Measurements from ENCODE around the gene TM9SF1. TPM values are rescaled to one million over a fixed set of nuclear protein-coding genes. Genes with fewer than 3 reads are reported as not detected.
A peak's percentile ranks its signal among the peaks of the same experiment; 100 is the strongest.
"Not testable (repeated sequence)": the region's sequence is repeated elsewhere in the genome, so short reads cannot be mapped to it uniquely, and the experiment has no call there.

Gene TM9SF1
- total RNA-seq, 2 experiments from 2014 or later = 20.7 to 22.5 TPM

DNA sequence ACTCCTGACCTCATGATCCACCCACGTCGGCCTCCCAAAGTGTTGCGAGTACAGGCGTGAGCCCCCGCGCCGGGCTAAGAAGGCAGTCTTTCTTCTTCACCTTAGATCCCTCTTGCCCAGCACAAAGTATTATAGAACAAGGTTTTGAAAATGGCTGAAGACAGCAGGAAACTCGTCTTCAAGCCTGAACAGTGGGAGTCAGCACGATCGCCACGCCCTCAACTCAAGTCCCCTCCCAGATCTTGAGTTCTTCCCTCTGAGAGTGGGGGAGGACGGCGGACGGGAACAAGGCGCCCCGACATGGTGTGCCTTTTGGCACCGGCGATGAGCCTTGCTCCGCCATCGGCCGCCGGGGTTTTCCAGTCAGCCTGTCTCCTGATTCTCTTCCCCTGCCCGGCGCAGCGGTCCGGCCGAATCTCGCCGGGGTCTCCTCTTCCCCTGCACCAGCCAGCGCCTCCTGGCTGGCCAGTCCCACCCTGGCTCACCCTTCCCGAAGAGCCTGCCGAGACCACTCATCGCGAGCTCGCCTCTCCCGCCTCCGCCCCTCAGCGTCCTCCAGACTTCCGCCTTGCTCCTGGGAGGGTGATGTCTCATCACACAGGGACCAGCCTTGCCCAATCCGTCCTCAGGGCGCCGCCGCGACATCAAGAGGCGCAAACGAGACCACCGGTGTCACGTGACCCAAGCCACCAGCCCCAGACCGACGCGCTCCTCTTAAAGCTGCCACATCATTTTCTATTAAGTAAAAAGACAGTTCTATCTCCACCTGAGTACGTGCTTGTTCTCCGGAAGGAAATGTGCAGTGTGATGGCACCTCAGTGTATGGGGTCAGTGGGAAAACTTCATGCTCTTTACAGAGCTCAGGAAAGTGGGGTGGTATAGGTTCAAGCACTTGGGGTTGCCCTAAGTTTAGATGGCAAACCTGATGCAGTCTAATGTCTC is 18.0 kb upstream of the TM9SF1 start, which contains the start of gene CHMP4A:
Gene CHMP4A, minus strand, starts transcription at position 565 of the 942 bp plus-strand sequence. Its CDS starts 49 bp downstream, at position 516.
- Mint-ChIP-seq H3K4me1 (peaks cover 38% of the 10 kb centered on the region), H3K36me3 (peaks cover 43% of the 10 kb centered on the region), H3K9me3 (no peaks in the 10 kb centered on the region), H3K4me3 (peak within 1 kb of the TSS; percentile 88), H3K27ac (peak within 1 kb of the TSS; percentile 96), H3K27me3 (peaks cover 3% of the 10 kb centered on the region)
- peak; percentile 98 for DNase-seq

DNA sequence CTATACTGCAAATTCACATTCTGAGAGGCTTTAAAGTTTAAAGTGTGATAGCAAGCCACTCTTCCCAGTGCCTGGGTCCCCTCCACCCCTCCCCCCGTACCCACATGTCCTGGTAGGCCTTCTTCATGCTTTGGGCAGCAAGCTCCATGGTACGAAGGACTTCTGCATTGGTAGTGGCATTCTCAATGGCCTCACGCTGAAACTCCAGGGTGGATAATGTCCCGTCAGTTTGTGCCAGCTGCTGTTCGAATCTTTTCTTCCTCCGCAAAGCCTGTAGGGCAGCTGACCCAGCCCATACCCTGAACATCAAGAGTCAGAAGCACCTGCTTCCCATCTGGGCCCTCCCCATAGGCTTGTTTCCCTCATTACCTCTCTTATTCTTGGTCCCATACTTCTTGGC is 16.1 kb upstream of the TM9SF1 start:
- H3K27ac Mint-ChIP-seq = no peak overlapping the region
- H3K9me3 Mint-ChIP-seq = no peaks in the 10 kb centered on the region
- no peak overlapping the region for H3K4me3 Mint-ChIP-seq
- H3K27me3 Mint-ChIP-seq = peaks cover 3% of the 10 kb centered on the region
- no peak for DNase-seq
- H3K4me1 Mint-ChIP-seq = peaks cover 45% of the 10 kb centered on the region
- peaks cover 54% of the 10 kb centered on the region for H3K36me3 Mint-ChIP-seq

DNA sequence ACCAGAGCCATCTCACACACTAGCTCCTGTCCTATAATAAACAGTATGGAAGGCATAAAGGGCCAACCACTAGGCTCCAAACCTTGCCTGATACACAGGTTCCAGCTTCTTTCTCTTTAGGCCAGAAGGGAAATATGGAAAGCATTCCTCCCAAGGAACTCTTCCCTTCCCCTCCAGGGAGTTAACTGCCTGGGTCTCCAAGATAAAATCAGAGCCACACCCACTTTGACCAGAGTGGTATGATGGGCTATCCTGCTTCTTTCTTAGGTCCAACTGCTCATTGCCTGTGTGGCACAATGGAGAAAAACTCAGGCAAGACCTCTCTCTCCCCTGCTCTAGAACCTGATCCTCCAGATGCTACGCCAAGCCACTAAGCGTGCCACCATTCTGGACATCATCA is 12.4 kb upstream of the TM9SF1 start:
- Mint-ChIP-seq H3K4me1 (peaks cover 26% of the 10 kb centered on the region), H3K9me3 (peaks cover 5% of the 10 kb centered on the region), H3K27ac (peak overlapping the region; percentile 7), H3K4me3 (no peak overlapping the region), H3K36me3 (peaks cover 70% of the 10 kb centered on the region), H3K27me3 (no peaks in the 10 kb centered on the region)
- no peak for DNase-seq

- Mint-ChIP-seq H3K9me3 (peaks cover 8% of the 10 kb centered on the region), H3K27ac (peak overlapping the region; percentile 18), H3K4me3 (no peak overlapping the region), H3K27me3 (no peaks in the 10 kb centered on the region), H3K4me1 (peaks cover 24% of the 10 kb centered on the region), H3K36me3 (peaks cover 71% of the 10 kb centered on the region)
- no peak for DNase-seq
Observed at GRCh38 chr14:24207104-24207551, 11.9 kb upstream of the TM9SF1 start.

DNA sequence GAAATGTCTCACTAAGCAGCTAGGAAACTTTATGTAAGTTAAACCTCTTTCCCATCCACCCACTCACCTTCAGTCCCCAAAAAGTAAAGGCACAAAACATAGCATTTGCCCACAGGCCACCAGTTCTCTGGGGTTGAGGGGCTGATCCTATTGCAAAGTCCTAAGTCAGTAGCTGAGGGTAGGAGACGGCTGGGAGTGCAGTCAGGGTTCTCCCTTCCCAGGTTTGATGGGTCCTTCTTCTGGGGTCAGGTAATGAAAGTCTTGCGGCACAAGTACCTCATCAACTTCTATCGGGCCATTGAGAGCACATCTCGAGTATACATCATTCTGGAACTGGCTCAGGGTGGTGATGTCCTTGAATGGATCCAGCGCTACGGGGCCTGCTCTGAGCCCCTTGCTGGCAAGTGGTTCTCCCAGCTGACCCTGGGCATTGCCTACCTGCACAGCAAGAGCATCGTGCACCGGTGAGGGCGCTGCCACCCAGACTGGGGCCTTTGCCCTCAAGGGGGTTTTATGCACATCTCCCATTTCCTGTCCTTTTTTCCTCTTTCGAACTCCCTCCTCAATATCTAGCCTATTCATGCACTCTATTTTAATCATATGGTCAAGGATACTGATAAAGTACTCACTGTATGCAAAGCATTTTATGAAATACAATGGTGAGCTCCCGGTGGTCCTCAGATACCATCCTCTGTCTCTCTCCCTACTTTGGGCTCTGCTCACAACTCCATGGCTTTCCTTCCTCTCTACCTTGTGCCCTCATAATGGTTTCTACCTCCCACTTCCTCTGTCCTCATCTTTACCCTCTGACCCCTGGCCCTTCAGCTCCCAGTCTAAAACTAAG is 11.2 kb upstream of the TM9SF1 start:
- peaks cover 12% of the 10 kb centered on the region for H3K9me3 Mint-ChIP-seq
- H3K27ac Mint-ChIP-seq = peak overlapping the region; percentile 18
- H3K4me3 Mint-ChIP-seq = no peak overlapping the region
- peaks cover 71% of the 10 kb centered on the region for H3K36me3 Mint-ChIP-seq
- no peak for DNase-seq
- H3K27me3 Mint-ChIP-seq = no peaks in the 10 kb centered on the region
- peaks cover 21% of the 10 kb centered on the region for H3K4me1 Mint-ChIP-seq

DNA sequence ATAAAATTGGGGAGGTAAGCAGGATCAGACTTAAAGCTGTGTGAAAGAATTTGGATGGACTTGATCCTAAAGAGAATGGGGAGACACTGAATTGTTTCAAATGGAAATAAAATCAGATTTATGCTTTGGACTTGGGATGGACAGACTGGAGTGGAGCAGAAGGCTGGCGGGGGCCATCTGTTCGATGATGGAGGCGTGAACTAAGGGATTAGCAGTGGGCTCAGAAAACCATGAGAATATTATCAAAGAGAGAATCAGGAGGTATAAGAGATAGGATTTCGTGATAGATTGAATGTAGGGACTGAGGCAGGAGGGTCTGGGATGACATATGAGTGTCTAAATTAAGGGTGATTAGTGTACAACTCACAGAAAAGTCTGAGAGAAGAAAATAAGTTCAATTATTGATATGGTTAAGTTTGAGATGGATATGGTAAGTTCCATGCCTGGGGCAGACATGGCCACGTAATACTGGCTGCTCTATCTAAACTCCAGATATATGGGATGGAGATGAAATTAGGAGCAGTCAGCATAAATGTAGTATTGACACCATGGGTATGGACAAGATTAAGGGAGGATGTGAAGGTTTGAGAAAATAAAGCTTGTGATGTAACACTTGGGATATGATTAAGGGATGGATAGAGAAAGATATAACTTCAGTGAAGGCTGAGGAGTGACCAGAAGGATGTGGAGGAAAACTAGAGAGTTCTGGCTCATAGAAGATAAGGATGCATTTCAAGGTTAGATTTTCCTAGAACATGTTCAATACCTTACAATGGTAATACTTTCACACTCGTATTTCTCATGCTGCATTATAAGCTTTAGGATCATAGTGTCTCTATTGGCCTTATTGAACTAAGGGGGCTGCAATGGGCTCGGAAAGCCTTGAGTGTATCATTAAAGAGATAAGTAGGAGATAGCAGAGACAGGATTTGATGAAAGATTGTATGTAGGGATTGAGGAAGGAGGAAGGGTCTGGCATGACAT is 9.2 kb upstream of the TM9SF1 start:
- H3K4me1 Mint-ChIP-seq = peaks cover 17% of the 10 kb centered on the region
- H3K36me3 Mint-ChIP-seq = peaks cover 78% of the 10 kb centered on the region
- no peak overlapping the region for H3K4me3 Mint-ChIP-seq
- H3K27ac Mint-ChIP-seq = no peak overlapping the region
- DNase-seq = no peak
- peaks cover 14% of the 10 kb centered on the region for H3K9me3 Mint-ChIP-seq
- H3K27me3 Mint-ChIP-seq = no peaks in the 10 kb centered on the region

- H3K4me3 Mint-ChIP-seq, DNase-seq, H3K27ac Mint-ChIP-seq, H3K27me3 Mint-ChIP-seq: not testable (repeated sequence)
- Mint-ChIP-seq H3K4me1 (peaks cover 26% of the 10 kb centered on the region), H3K36me3 (peaks cover 86% of the 10 kb centered on the region), H3K9me3 (peaks cover 15% of the 10 kb centered on the region)
Observed at GRCh38 chr14:24203249-24203886, 8.1 kb upstream of the TM9SF1 start.

DNA sequence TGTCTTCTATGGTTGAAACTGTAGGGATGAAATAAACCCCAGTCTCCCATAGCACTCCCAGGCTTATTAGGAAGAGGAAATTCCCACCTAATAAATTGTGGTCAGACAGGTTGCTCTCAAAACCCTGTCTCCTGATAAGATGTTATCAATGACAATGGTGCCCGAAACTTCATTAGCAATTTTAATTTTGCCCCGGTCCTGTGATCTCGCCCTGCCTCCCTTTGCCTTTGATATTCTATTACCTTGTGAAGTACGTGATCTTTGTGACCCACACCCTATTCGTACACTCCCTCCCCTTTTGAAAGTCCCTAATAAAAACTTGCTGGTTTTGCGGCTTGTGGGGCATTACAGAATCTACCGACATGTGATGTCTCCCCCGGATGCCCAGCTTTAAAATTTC is 7.3 kb upstream of the TM9SF1 start:
- Mint-ChIP-seq H3K36me3 (peaks cover 80% of the 10 kb centered on the region), H3K4me1 (peaks cover 28% of the 10 kb centered on the region), H3K9me3 (peaks cover 15% of the 10 kb centered on the region)
- DNase-seq, H3K27ac Mint-ChIP-seq, H3K27me3 Mint-ChIP-seq, H3K4me3 Mint-ChIP-seq: not testable (repeated sequence)

- Mint-ChIP-seq H3K27me3 (no peaks in the 10 kb centered on the region), H3K4me1 (peaks cover 33% of the 10 kb centered on the region), H3K9me3 (peaks cover 15% of the 10 kb centered on the region), H3K36me3 (peaks cover 63% of the 10 kb centered on the region), H3K4me3 (peak overlapping the region; percentile 23), H3K27ac (peak overlapping the region; percentile 49)
- DNase-seq = no peak
Observed at GRCh38 chr14:24198814-24199524, 3.7 kb upstream of the TM9SF1 start.

GRCh38 chr14:24197056-24197450 is 1.8 kb upstream of the TM9SF1 start:
- H3K4me3 Mint-ChIP-seq = peak overlapping the region; percentile 96
- peaks cover 42% of the 10 kb centered on the region for H3K4me1 Mint-ChIP-seq
- peaks cover 6% of the 10 kb centered on the region for H3K9me3 Mint-ChIP-seq
- peaks cover 52% of the 10 kb centered on the region for H3K36me3 Mint-ChIP-seq
- H3K27ac Mint-ChIP-seq = peak overlapping the region; percentile 96
- no peaks in the 10 kb centered on the region for H3K27me3 Mint-ChIP-seq
- no peak for DNase-seq

- Mint-ChIP-seq H3K27me3 (no peaks in the 10 kb centered on the region), H3K27ac (peak overlapping the region; percentile 96), H3K4me3 (peak overlapping the region; percentile 96), H3K9me3 (peaks cover 2% of the 10 kb centered on the region), H3K4me1 (peaks cover 45% of the 10 kb centered on the region), H3K36me3 (peaks cover 49% of the 10 kb centered on the region)
- no peak for DNase-seq
Observed at GRCh38 chr14:24196071-24197055, 1.1 kb upstream of the TM9SF1 start.

- Mint-ChIP-seq H3K27me3 (no peaks in the 10 kb centered on the region), H3K4me3 (peak overlapping the region; percentile 96), H3K36me3 (peaks cover 36% of the 10 kb centered on the region), H3K27ac (peak overlapping the region; percentile 96), H3K4me1 (peaks cover 50% of the 10 kb centered on the region), H3K9me3 (peaks cover 1% of the 10 kb centered on the region)
- no peak for DNase-seq
Observed at GRCh38 chr14:24194873-24195185, 412 bp downstream of the TM9SF1 start.

Data from activated naive CD8-positive, alpha-beta T cell treated with anti-CD3 and anti-CD28 coated beads for 36 hours (primary cell).